ENCODE results near the gene ROR2. TPM values are rescaled to one million over a fixed set of nuclear protein-coding genes. Genes with fewer than 3 reads are reported as not detected.

ROR2 gene
- total RNA-seq, 2 donors from 2014 or later = 37.2 to 43.9 TPM

GRCh38 chr9:91690540-91691249 is 259.3 kb downstream of the ROR2 start:
- Histone ChIP-seq H3K9me3 (no peaks in the 10 kb centered on the region), H3K27ac (no peak overlapping the region), H3K27me3 (replicated peaks; ENCODE audit: insufficient read depth) (no peaks in the 10 kb centered on the region), H3K36me3 (no peaks in the 10 kb centered on the region), H3K4me3 (no peak overlapping the region), H3K4me1 (replicated peaks) (no peaks in the 10 kb centered on the region)
- 54% methylated on average over 5 of the region's 5 CpGs for whole genome bisulfite sequencing
- DNase-seq (ENCODE audit: low spot score) = no peak
- TF ChIP-seq POLR2AphosphoS5 (IDR thresholded peaks at IDR 0.05) = no peak
- TF ChIP-seq POLR2A (IDR thresholded peaks at IDR 0.05) = no peak
- TF ChIP-seq CTCF (IDR thresholded peaks at IDR 0.05) = no peak
- intact Hi-C loops (cut with DNase I) = no loop called here

- H3K27me3 ChIP-seq (replicated peaks; ENCODE audit: insufficient read depth) = no peaks in the 10 kb centered on the region
- no peak for DNase-seq (ENCODE audit: low spot score)
- no peaks in the 10 kb centered on the region for H3K36me3 ChIP-seq
- 87% methylated on average over 4 of the region's 4 CpGs for WGBS
- no peaks in the 10 kb centered on the region for H3K4me1 ChIP-seq (replicated peaks)
- no peak overlapping the region for H3K4me3 ChIP-seq
- TF ChIP-seq POLR2A (IDR thresholded peaks at IDR 0.05) (no peak), CTCF (IDR thresholded peaks at IDR 0.05) (no peak), POLR2AphosphoS5 (IDR thresholded peaks at IDR 0.05) (no peak)
- H3K9me3 ChIP-seq = no peaks in the 10 kb centered on the region
- no peak overlapping the region for H3K27ac ChIP-seq
- intact Hi-C loops (cut with DNase I) = loop anchor here (10.0 kb wide), 1 partner anchor 254 kb away; no protein-coding TSS in a partner anchor
These were observed 261.0 kb downstream of the ROR2 start for GRCh38 chr9:91689006-91689405.

- no peak overlapping the region for H3K4me3 ChIP-seq
- intact Hi-C loops (cut with DNase I) = loop anchor here (5.0 to 10.0 kb wide), 3 partner anchors 248 to 766 kb away; no protein-coding TSS in a partner anchor
- TF ChIP-seq CTCF (IDR thresholded peaks at IDR 0.05) = no peak
- TF ChIP-seq POLR2A (IDR thresholded peaks at IDR 0.05) = no peak
- no peak for TF ChIP-seq POLR2AphosphoS5 (IDR thresholded peaks at IDR 0.05)
- DNase-seq (ENCODE audit: low spot score) = no peak
- no peaks in the 10 kb centered on the region for H3K4me1 ChIP-seq (replicated peaks)
- 85% methylated on average over 1 of the region's 1 CpG for WGBS
- H3K36me3 ChIP-seq = no peaks in the 10 kb centered on the region
- H3K27me3 ChIP-seq (replicated peaks; ENCODE audit: insufficient read depth) = no peaks in the 10 kb centered on the region
- no peak overlapping the region for H3K27ac ChIP-seq
- no peaks in the 10 kb centered on the region for H3K9me3 ChIP-seq
These were observed 266.8 kb downstream of the ROR2 start for GRCh38 chr9:91683269-91683668.

GRCh38 chr9:91682806-91683205 is 267.2 kb downstream of the ROR2 start:
- intact Hi-C loops (cut with DNase I) = loop anchor here (5.0 to 10.0 kb wide), 3 partner anchors 248 to 766 kb away; no protein-coding TSS in a partner anchor

More at GRCh38 chr9:91682806-91683205, 267.2 kb downstream of the ROR2 start:
- TF ChIP-seq POLR2AphosphoS5 (IDR thresholded peaks at IDR 0.05) (no peak), POLR2A (IDR thresholded peaks at IDR 0.05) (no peak), CTCF (IDR thresholded peaks at IDR 0.05) (no peak)
- Histone ChIP-seq H3K9me3 (no peaks in the 10 kb centered on the region), H3K27ac (no peak overlapping the region), H3K4me1 (replicated peaks) (no peaks in the 10 kb centered on the region), H3K27me3 (replicated peaks; ENCODE audit: insufficient read depth) (no peaks in the 10 kb centered on the region), H3K4me3 (no peak overlapping the region), H3K36me3 (no peaks in the 10 kb centered on the region)
- DNase-seq (ENCODE audit: low spot score) = no peak
- 91% methylated on average over 6 of the region's 6 CpGs for WGBS
